Measurements from ENCODE around the gene ULK4. TPM values are rescaled to one million over a fixed set of nuclear protein-coding genes. Genes with fewer than 3 reads are reported as not detected.

The ULK4 gene
- total RNA-seq, 1 experiment from 2014 or later, result 4.2 TPM

GRCh38 chr3:41521010-41521655, 440.8 kb downstream of the ULK4 start:
- H3K9me3 ChIP-seq, result no peaks in the 10 kb centered on the region
- no peaks in the 10 kb centered on the region for H3K27me3 ChIP-seq (replicated peaks; ENCODE audit: control insufficient read depth, insufficient read depth, low read length)
- no peak overlapping the region for H3K4me3 ChIP-seq (ENCODE audit: low read depth, low read length)
- Mint-ChIP-seq H3K27me3 (ENCODE audit: insufficient read depth, unreplicated experiment) (peaks cover 8% of the 10 kb centered on the region), H3K4me3 (ENCODE audit: unreplicated experiment) (no peak overlapping the region), H3K27ac (ENCODE audit: unreplicated experiment) (no peak overlapping the region), H3K9me3 (ENCODE audit: unreplicated experiment) (no peaks in the 10 kb centered on the region), H3K36me3 (ENCODE audit: insufficient read depth, unreplicated experiment) (no peaks in the 10 kb centered on the region), H3K4me1 (ENCODE audit: low read depth, unreplicated experiment) (no peaks in the 10 kb centered on the region)
- no TSS peak for BruUV-seq (replicated peaks)
- no peaks in the 10 kb centered on the region for H3K4me1 ChIP-seq
- intact Hi-C loops (cut with micrococcal nuclease; ENCODE audit: unreplicated experiment), result no loop called here
- POLR2A ChIA-PET, result no interaction called here
- DNase-seq, result no peak
- H3K36me3 ChIP-seq (ENCODE audit: control insufficient read depth, insufficient read depth, low read length), result no peaks in the 10 kb centered on the region
- TF ChIP-seq CTCF (IDR thresholded peaks at IDR 0.05; ENCODE audit: insufficient read depth in 1 of 2, low read depth in 1 of 2, low read length in 1 of 2, severe bottlenecking in 1 of 2, unreplicated experiment in 1 of 2), result no peak
- CTCF ChIA-PET, result no interaction called here

GRCh38 chr3:41519746-41520145, 442.2 kb downstream of the ULK4 start:
- Histone ChIP-seq H3K27me3 (replicated peaks; ENCODE audit: control insufficient read depth, insufficient read depth, low read length) (no peaks in the 10 kb centered on the region), H3K9me3 (peaks cover 6% of the 10 kb centered on the region; the same call in 1 of the 2 replicates), H3K36me3 (ENCODE audit: control insufficient read depth, insufficient read depth, low read length) (no peaks in the 10 kb centered on the region), H3K4me1 (no peaks in the 10 kb centered on the region), H3K4me3 (ENCODE audit: low read depth, low read length) (no peak overlapping the region)
- Mint-ChIP-seq H3K27ac (ENCODE audit: unreplicated experiment) (no peak overlapping the region), H3K36me3 (ENCODE audit: insufficient read depth, unreplicated experiment) (no peaks in the 10 kb centered on the region), H3K4me1 (ENCODE audit: low read depth, unreplicated experiment) (no peaks in the 10 kb centered on the region), H3K9me3 (ENCODE audit: unreplicated experiment) (no peaks in the 10 kb centered on the region), H3K27me3 (ENCODE audit: insufficient read depth, unreplicated experiment) (peaks cover 8% of the 10 kb centered on the region), H3K4me3 (ENCODE audit: unreplicated experiment) (no peak overlapping the region)
- DNase-seq, result no peak
- CTCF ChIA-PET, result no interaction called here
- POLR2A ChIA-PET, result no interaction called here
- intact Hi-C loops (cut with micrococcal nuclease; ENCODE audit: unreplicated experiment), result no loop called here
- BruUV-seq (replicated peaks), result no TSS peak
- no peak for TF ChIP-seq CTCF (IDR thresholded peaks at IDR 0.05; ENCODE audit: insufficient read depth in 1 of 2, low read depth in 1 of 2, low read length in 1 of 2, severe bottlenecking in 1 of 2, unreplicated experiment in 1 of 2)

DNA sequence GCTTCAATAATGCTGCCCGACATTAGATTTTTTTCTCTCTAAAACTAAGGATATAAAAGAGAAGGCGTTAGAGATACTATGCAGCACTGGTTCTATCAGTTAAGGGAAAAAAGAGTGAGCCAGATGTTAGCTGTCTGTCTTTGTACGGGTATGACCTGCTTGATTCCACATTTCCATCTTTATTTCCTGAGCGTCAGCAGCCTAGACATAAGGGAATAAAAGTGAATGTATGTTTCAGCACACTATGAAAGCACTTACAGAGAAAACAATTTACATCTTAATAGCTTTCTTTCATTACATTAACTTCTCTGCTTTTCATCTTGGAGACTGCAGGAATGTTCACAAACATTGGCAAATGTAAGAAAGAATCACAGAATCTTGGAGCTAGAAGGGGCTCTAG, 443.3 kb downstream of the ULK4 start:
- H3K9me3 ChIP-seq, result peaks cover 6% of the 10 kb centered on the region; the same call in 1 of the 2 replicates
- H3K4me3 ChIP-seq (ENCODE audit: low read depth, low read length), result no peak overlapping the region
- no peak for DNase-seq
- no peaks in the 10 kb centered on the region for H3K36me3 ChIP-seq (ENCODE audit: control insufficient read depth, insufficient read depth, low read length)
- H3K27me3 ChIP-seq (replicated peaks; ENCODE audit: control insufficient read depth, insufficient read depth, low read length), result no peaks in the 10 kb centered on the region
- H3K27ac Mint-ChIP-seq (ENCODE audit: unreplicated experiment), result no peak overlapping the region
- TF ChIP-seq CTCF (IDR thresholded peaks at IDR 0.05; ENCODE audit: insufficient read depth in 1 of 2, low read depth in 1 of 2, low read length in 1 of 2, severe bottlenecking in 1 of 2, unreplicated experiment in 1 of 2), result no peak
- intact Hi-C loops (cut with micrococcal nuclease; ENCODE audit: unreplicated experiment), result no loop called here
- no peak overlapping the region for H3K4me3 Mint-ChIP-seq (ENCODE audit: unreplicated experiment)
- peaks cover 8% of the 10 kb centered on the region for H3K27me3 Mint-ChIP-seq (ENCODE audit: insufficient read depth, unreplicated experiment)
- H3K36me3 Mint-ChIP-seq (ENCODE audit: insufficient read depth, unreplicated experiment), result no peaks in the 10 kb centered on the region
- H3K4me1 Mint-ChIP-seq (ENCODE audit: low read depth, unreplicated experiment), result no peaks in the 10 kb centered on the region
- POLR2A ChIA-PET, result no interaction called here
- no peaks in the 10 kb centered on the region for H3K4me1 ChIP-seq
- CTCF ChIA-PET, result no interaction called here
- no peaks in the 10 kb centered on the region for H3K9me3 Mint-ChIP-seq (ENCODE audit: unreplicated experiment)
- no TSS peak for BruUV-seq (replicated peaks)
